ENCODE measurements around the gene COL5A2.

COL5A2 gene

DNA sequence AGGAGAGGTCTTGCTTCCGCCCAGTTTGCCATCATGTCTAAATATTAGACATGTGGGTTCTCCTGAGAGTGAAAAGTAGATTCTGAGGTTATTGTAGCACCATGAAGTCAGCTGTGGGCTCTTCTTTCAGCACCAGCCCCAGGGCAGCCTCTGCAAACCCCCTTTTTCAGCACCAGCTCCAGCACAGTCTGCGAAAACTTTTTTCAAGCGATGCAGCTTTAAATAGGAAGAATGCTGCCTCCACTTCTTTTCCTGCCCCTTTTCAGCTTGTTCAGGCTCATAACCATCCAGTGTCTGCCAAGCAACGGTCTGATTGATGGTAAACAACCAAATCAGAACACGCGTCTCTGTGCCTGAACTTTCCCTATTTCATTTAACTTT, at the start of gene COL5A2:
TSS of gene COL5A2 (minus strand) at position 192 of the 381 bp plus-strand sequence. CDS start at position 35, 157 bp downstream.
- DNase-seq (ENCODE audit: extremely low read depth in 1 of 2, low read depth in 1 of 2): no peak

- DNase-seq (ENCODE audit: extremely low read depth in 1 of 2, low read depth in 1 of 2): no peak
Observed at GRCh38 chr2:189226017-189226416, 46.5 kb upstream of the COL5A2 start.

DNA sequence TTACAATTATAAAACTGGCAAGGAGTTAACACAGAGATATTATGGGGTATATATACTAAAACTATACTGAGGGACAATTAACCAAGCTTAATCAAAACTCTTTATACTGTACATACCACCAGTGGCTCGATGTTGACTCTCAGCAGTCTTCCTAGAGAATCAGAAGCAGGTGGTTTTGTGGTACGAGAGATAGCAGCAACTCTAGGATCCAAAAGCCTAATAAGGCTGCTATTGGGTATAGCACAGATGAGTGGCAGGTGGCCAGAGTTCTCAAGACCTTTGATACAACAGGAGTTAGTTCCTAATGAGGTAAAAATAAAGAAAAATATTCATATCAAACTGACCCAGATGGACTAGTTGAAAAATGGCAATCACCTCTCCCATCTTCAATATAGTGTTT, 45.5 kb upstream of the COL5A2 start:
- DNase-seq (ENCODE audit: extremely low read depth in 1 of 2, low read depth in 1 of 2): no peak

DNA sequence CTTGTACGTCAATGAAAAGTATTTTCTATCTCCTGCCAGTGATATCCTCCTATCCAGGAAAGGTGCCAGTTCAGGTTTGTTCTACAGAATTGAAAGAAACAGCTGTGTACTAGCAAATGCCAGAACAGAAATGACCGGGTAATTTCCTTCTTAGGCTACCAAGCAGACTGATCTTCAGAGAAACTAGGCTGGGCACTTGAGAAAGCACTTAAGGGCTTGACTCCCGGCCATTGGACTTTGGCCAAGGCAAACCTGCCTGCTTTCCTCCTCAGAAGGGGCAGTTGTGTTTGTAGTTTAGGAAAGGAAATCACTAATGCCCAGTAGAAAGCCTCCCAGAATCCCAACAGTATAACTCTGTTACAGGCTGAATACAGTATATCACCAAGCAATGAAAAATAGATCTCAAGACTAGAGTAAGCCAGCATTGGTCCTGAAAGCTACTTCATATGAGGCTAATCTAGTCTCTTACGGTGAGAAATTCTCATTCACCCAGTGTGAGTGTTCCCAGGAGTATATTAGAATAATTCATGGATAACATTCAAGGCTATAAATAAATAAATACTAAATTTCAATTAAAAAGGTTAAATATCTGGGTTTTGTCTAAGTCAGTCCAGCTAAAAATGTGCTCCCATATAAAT, 43.0 kb upstream of the COL5A2 start:
- no peak for DNase-seq (ENCODE audit: extremely low read depth in 1 of 2, low read depth in 1 of 2)

DNA sequence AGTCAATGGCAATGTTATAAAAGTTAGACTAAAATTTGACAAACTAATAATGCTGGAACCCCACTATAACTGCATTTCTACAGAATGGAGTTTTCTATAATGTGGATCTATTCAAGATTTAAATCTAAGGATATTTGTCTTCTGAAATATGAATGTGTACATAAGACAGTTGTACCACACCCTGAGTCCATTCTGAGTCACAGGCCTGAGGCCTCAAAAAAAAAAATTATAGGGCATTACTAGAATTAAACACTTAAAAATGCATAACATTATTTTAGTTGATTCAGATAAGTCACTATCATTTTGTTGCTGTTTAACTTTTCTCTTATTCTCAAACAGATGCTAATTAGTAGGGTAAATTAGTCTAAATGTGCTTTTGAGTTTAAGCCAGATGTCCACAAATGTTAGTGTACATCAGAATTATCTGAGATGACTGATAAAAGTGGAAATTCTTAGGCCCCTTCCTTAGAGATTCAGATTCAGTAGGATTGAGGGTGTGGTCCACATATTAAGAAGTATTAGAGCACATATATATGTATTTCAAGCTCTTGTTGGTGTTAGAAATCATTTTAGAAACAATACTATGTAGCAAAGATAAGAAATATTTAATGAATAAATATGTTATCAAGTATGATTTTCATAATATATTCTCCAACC, 42.4 kb upstream of the COL5A2 start:
- no peak for DNase-seq (ENCODE audit: extremely low read depth in 1 of 2, low read depth in 1 of 2)

GRCh38 chr2:189218236-189218635, 38.7 kb upstream of the COL5A2 start:
- no peak for DNase-seq (ENCODE audit: extremely low read depth in 1 of 2, low read depth in 1 of 2)

DNA sequence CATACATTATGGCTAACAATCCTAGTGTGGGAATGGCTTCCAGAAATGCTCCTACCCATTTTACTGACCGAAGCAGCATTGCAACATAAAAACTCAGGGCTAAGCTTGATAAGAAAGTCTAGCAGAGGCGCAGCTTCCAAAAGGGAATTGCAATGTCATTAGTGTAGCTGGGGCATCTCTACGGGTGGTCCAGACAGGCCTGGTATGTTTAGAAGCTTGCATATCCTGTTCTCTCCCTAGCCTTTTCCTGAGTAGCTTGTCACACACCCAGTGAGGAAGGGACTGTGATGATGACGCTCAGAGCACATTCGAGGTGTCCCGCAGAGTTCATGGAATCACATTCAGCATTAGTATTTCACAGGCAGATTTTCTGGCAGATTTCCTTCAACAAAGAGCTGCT, 38.0 kb upstream of the COL5A2 start:
- DNase-seq (ENCODE audit: extremely low read depth in 1 of 2, low read depth in 1 of 2): no peak

DNA sequence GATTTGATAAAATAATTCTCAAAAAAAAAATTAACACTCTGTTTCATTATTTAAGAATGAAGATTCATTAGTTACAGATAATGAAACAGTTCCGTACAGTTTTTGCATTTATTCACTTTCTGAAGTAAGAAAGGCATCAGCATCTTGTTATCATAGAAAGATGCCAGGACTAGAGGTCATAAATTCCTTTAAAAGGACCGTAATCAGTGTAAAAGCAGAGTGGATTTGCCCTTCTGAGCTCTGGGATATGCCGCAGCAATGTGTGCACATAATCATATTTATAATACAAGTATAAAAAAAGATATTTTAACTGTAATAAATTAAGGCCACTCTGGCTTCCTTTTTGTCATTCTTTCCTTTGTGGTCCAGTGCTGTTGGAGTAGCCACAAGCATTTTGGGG, 37.5 kb upstream of the COL5A2 start:
- no peak for DNase-seq (ENCODE audit: extremely low read depth in 1 of 2, low read depth in 1 of 2)

- DNase-seq (ENCODE audit: extremely low read depth in 1 of 2, low read depth in 1 of 2): no peak
Observed at GRCh38 chr2:189214484-189214883, 34.9 kb upstream of the COL5A2 start.

DNA sequence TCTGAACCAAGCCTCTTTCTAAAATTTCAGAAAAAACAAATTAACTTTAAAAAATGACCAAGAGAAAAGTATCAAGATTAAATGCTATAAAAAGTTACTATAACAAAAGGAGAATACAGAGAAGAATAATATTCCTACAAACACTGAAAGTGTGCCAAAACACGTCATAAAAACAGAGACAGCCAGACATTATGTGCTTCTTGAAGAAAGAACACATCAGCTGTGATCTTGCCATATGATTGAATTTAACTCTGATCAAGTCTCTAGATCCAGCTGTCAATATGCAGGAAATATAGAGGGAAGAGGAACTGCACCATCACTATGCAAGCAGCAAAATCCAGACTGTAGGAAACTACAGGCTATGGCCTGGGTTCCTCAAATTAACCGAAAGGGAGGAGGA, 33.7 kb upstream of the COL5A2 start:
- no peak for DNase-seq (ENCODE audit: extremely low read depth in 1 of 2, low read depth in 1 of 2)

GRCh38 chr2:189210250-189211087, 30.9 kb upstream of the COL5A2 start:
- no peak for DNase-seq (ENCODE audit: extremely low read depth in 1 of 2, low read depth in 1 of 2)

DNA sequence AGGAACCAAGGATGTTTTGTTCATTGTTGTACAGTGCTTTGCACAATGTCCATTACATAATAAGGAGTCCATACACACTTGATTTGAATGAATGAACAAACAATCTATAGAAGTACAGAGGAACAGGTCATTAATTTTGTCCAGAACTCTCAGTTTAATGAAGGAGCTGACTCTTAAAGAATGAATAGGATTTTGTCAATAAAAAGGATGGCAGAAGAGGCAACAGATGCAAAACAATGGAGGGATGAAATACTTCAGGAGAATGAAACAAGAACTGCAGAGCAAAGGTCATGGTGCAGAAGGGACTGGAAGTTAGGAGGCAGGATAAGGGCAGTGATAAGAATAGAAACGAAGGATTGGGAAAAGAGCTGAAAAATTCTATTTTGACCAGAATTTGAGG, 28.7 kb upstream of the COL5A2 start:
- DNase-seq (ENCODE audit: extremely low read depth in 1 of 2, low read depth in 1 of 2): no peak

DNA sequence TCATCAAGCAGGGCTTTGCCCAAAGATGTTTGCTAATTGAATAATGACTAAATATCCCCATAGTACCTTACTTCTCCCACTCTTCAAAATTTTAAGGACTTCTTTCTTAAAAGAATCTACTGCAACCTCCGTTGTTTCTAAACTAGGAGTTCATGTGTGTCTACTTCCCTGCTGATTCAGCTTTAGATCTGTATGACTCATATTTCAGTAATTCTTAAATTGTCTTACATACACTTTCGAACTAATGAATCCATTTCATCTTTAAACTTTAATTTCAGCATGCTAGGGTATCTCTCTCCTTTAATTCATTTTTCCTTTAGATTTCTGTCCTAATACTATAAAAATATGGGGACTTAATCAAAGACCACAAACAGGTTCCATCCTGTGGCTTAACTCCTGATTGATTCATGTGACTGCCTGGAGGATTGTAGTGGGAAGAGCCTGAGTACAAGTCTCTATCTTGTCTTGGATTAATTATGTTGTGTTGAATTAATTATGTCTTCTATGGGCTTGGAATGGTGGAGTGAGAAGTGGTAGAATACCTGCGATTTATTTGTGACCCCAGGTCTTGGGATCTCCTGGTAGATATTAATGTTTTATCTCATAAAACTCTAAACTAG, 24.9 kb upstream of the COL5A2 start:
- DNase-seq (ENCODE audit: extremely low read depth in 1 of 2, low read depth in 1 of 2): no peak

DNA sequence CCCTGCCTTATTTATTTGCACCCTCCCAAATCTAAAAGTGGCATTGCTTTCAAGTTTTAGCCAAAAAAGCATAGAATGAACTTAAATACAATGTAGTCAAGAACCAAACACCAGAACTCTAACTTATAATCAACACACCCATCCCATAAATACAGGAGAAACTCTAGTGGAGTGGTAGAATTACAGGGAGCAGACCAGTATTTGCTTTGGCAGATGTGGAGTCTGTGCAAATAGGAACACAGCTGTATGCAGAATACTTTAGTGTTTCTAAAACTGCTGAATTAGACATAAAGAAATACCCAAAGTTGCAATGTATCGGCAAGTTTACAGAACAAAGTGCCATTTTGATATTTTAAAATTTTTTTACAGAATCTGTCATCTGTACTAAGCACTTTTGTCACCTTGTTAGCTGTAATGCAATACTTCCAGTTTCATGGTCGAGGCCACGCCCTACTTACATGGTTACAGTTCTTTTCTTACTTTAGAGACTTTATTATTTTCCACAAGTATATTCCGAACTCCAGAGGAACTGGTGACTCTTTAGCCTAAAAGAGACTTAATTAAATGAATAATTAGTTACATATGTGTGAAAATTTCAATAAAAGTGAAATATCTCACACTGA, 23.7 kb upstream of the COL5A2 start:
- no peak for DNase-seq (ENCODE audit: extremely low read depth in 1 of 2, low read depth in 1 of 2)

GRCh38 chr2:189199797-189200196, 20.2 kb upstream of the COL5A2 start:
- no peak for DNase-seq (ENCODE audit: extremely low read depth in 1 of 2, low read depth in 1 of 2)

GRCh38 chr2:189192766-189193165, 13.2 kb upstream of the COL5A2 start:
- DNase-seq (ENCODE audit: extremely low read depth in 1 of 2, low read depth in 1 of 2): no peak

GRCh38 chr2:189191766-189192165, 12.2 kb upstream of the COL5A2 start:
- DNase-seq (ENCODE audit: extremely low read depth in 1 of 2, low read depth in 1 of 2): no peak

DNA sequence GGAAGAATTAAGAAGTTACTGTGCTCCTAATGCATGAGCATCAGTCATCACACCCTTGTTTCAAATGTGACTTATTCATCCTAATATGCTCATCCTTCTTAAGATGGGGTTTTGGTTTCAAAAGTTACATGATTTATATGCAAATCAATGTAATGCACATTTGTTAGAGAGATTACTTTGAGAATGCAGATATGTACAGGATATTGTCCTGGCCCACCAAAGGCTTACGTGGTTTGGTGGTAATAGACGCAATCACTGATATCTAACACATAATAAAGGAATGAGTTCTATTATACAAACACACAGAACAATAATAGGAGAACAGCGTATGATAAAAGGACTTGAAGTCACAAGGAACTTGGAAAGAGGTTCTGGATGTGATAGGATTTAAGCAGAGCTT, 11.1 kb upstream of the COL5A2 start:
- DNase-seq (ENCODE audit: extremely low read depth in 1 of 2, low read depth in 1 of 2): no peak

- DNase-seq (ENCODE audit: extremely low read depth in 1 of 2, low read depth in 1 of 2): no peak
Observed at GRCh38 chr2:189188115-189188805, 8.7 kb upstream of the COL5A2 start.

- no peak for DNase-seq (ENCODE audit: extremely low read depth in 1 of 2, low read depth in 1 of 2)
Observed at GRCh38 chr2:189183170-189183569, 3.6 kb upstream of the COL5A2 start.

DNA sequence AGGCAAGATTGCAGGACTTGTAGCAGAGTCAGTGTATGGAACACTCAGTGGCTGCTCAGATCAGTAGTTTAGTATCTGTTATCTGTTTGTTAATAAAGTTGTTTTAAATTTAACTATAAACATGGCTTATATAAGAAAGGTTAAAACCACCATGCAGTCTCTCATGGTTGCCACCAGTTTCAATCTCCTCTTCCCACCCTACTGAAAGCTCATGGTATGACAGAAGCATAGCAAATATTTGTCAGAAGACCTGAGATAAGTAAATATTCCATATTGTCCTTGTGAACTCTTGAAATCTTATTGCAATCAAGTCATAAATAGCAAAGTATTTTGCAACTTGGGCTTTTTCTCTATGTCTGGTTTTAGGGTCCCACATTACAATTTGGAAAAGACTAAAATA, 2.1 kb upstream of the COL5A2 start:
- no peak for DNase-seq (ENCODE audit: extremely low read depth in 1 of 2, low read depth in 1 of 2)

Data from stimulated activated CD8-positive, alpha-beta memory T cell treated with anti-CD3 and anti-CD28 coated beads, Interleukin-7, amount 100 ng/mL, for 48 hours (primary cell).